Neuronal stem cell (in vitro differentiated cells): ENCODE measurements around the gene XPO5.

Experiments
- DNase-seq: peaks from one replicate; pipeline ENCODE4 v3.0.0-alpha.2; 2013; ENCODE audit warnings: low spot score
- H2AFZ ChIP-seq: one replicate; pipeline ENCODE4 v1.6.1; 2013; ENCODE audit warnings: mild to moderate bottlenecking, low read length, inconsistent platforms
- H2AK5ac ChIP-seq: 2 replicates; pipeline ENCODE4 v1.6.1; 2013; ENCODE audit warnings: low read depth, mild to moderate bottlenecking, inconsistent platforms, low read length, moderate library complexity, mixed read lengths
- H2BK120ac ChIP-seq: 2 replicates; pipeline ENCODE4 v1.6.1; 2013; ENCODE audit warnings: low read depth, mild to moderate bottlenecking, inconsistent platforms, low read length, moderate library complexity, mixed read lengths
- H2BK12ac ChIP-seq: one replicate; pipeline ENCODE4 v1.6.1; 2013; ENCODE audit warnings: low read length, inconsistent platforms
- H2BK15ac ChIP-seq: 2 replicates; pipeline ENCODE4 v1.6.1; 2013; ENCODE audit warnings: mild to moderate bottlenecking, low read length, inconsistent platforms, mixed read lengths
- H2BK5ac ChIP-seq: one replicate; pipeline ENCODE4 v1.6.1; 2013; ENCODE audit warnings: inconsistent platforms, mild to moderate bottlenecking, low read length, moderate library complexity
- H3K14ac ChIP-seq: one replicate; pipeline ENCODE4 v1.6.1; 2013; ENCODE audit warnings: low read length, inconsistent platforms
- H3K18ac ChIP-seq: 2 replicates; pipeline ENCODE4 v1.6.1; 2013; ENCODE audit warnings: low read length, inconsistent platforms
- H3K23ac ChIP-seq: 2 replicates; pipeline ENCODE4 v1.6.1; 2013; ENCODE audit warnings: low read depth, mild to moderate bottlenecking, mixed read lengths, low read length, inconsistent platforms; ENCODE audit not compliant: poor library complexity
- H3K27ac ChIP-seq: replicated peaks from 3 replicates; pipeline ENCODE4 v1.5.1; 2013; ENCODE audit warnings: low read length, inconsistent platforms
- H3K27me3 ChIP-seq, 3 experiments: 2 replicates each; pipeline ENCODE4 v1.6.1; 2013; ENCODE audit warnings: low read length in 3 of 3, mild to moderate bottlenecking in 2 of 3, inconsistent platforms in 1 of 3, low read depth in 1 of 3, mixed read lengths in 1 of 3, moderate library complexity in 1 of 3; ENCODE audit not compliant: control insufficient read depth in 3 of 3, insufficient read depth in 3 of 3
- H3K36me3 ChIP-seq, 2 donors: replicated peaks in 1 of 2; 2 replicates each; pipeline ENCODE4 v1.6.1; 2013; ENCODE audit warnings: low read length in 2 of 2; ENCODE audit not compliant: control insufficient read depth in 2 of 2, insufficient read depth in 2 of 2
- H3K4ac ChIP-seq: 2 replicates; pipeline ENCODE4 v1.6.1; 2013; ENCODE audit warnings: inconsistent platforms, mild to moderate bottlenecking, low read length, moderate library complexity
- H3K4me1 ChIP-seq, 2 donors: 1 replicate in 1 of 2; 2 replicates in 1 of 2; pipeline ENCODE4 v1.6.1; 2013; ENCODE audit warnings: low read length in 2 of 2, low read depth in 1 of 2; ENCODE audit not compliant: control insufficient read depth in 2 of 2, insufficient read depth in 1 of 2
- H3K4me2 ChIP-seq: one replicate; pipeline ENCODE4 v1.6.1; 2013; ENCODE audit warnings: mild to moderate bottlenecking, low read length, inconsistent platforms; ENCODE audit not compliant: insufficient read depth, poor library complexity, severe bottlenecking
- H3K4me3 ChIP-seq, 2 donors: 2 replicates each; pipeline ENCODE4 v1.5.1; 2013; ENCODE audit warnings: low read length in 2 of 2, mild to moderate bottlenecking in 2 of 2, inconsistent platforms in 1 of 2, moderate library complexity in 1 of 2
- H3K79me1 ChIP-seq: one replicate; pipeline ENCODE4 v1.6.1; 2013; ENCODE audit warnings: low read depth, mild to moderate bottlenecking, inconsistent platforms, low read length, moderate library complexity
- H3K9ac ChIP-seq: one replicate; pipeline ENCODE4 v1.6.1; 2013; ENCODE audit warnings: mild to moderate bottlenecking, low read depth, low read length, inconsistent platforms; ENCODE audit not compliant: poor library complexity
- H3K9me3 ChIP-seq, 2 donors: replicated peaks in 1 of 2; 2 replicates each; pipeline versions ENCODE3 to v1.6.1; 2013; ENCODE audit warnings: low read length in 2 of 2, mild to moderate bottlenecking in 2 of 2, inconsistent platforms in 1 of 2, low read depth in 1 of 2, mixed read lengths in 1 of 2, moderate library complexity in 1 of 2; ENCODE audit not compliant: control insufficient read depth in 2 of 2, insufficient read depth in 1 of 2
- H4K8ac ChIP-seq: one replicate; pipeline ENCODE4 v1.6.1; 2013; ENCODE audit warnings: low read depth, mild to moderate bottlenecking, inconsistent platforms, low read length, moderate library complexity
- H4K91ac ChIP-seq: one replicate; pipeline ENCODE4 v1.6.1; 2013; ENCODE audit warnings: low read length, low read depth, mild to moderate bottlenecking, inconsistent platforms; ENCODE audit not compliant: poor library complexity
- WGBS, 2 donors: extraction: QIAGEN DNeasy Blood & Tissue Kit; methylation state at CpG; one replicate each; pipeline ENCODE4 v1.1.7; 2013; ENCODE audit warnings: missing lambda C conversion rate in 2 of 2, mixed read lengths in 1 of 2; ENCODE audit not compliant: insufficient read length in 2 of 2, insufficient replicate concordance in 1 of 2; ENCODE audit errors: extremely low coverage in 2 of 2; 5-methylcytosine and 5-hydroxymethylcytosine counted together

XPO5 gene

GRCh38 chr6:43493230-43493629 lies 82.6 kb downstream of the XPO5 start:
- Histone ChIP-seq H2BK5ac (no peak overlapping the region), H3K9me3 (no peaks in the 10 kb centered on the region), H3K4me2 (no peak overlapping the region), H3K18ac (no peak overlapping the region), H2AK5ac (no peak overlapping the region), H3K4me3 (no peak overlapping the region), H3K4me1 (peaks cover 7 to 21% of the 10 kb centered on the region in 2 donors), H2BK120ac (no peak overlapping the region), H3K23ac (no peak overlapping the region), H2BK15ac (no peak overlapping the region), H3K27me3 (no peaks in the 10 kb centered on the region), H3K14ac (no peak overlapping the region), H3K9ac (no peak overlapping the region), H2BK12ac (no peak overlapping the region), H2AFZ (no peak overlapping the region), H3K36me3 (peaks cover 2 to 30% of the 10 kb centered on the region in 2 donors), H3K79me1 (peaks cover 10% of the 10 kb centered on the region), H3K4ac (no peak overlapping the region), H4K91ac (no peak overlapping the region), H4K8ac (no peak overlapping the region), H3K27ac (no peak overlapping the region)
- no CpG with 5 or more reads among the region's 2 CpGs for WGBS, 2 donors
- no peak for DNase-seq

DNA sequence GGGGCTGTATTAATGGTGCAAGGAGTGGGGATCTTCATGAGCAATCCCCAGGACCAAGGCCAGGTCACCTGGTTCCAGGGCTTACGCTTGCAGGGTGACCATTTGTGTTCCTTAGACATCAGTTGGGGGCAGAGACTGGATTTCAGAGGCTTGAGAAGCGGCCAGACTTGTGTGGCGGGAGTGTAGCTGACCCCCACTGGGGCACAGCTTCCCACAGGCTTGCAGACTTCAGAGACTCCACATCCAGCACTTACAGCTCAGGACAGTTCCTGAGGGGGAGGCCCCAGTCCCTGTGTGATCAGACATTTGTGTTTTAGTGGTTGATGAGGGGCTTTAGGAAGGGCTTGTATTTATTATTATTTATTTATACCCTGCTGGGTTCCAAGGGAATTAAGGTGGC lies 83.2 kb downstream of the XPO5 start:
- no peak for DNase-seq
- Histone ChIP-seq H3K27me3 (no peaks in the 10 kb centered on the region), H4K8ac (no peak overlapping the region), H2BK15ac (no peak overlapping the region), H3K79me1 (peaks cover 10% of the 10 kb centered on the region), H3K4me1 (peaks cover 7 to 21% of the 10 kb centered on the region in 2 donors), H2BK5ac (no peak overlapping the region), H3K27ac (no peak overlapping the region), H3K36me3 (peaks cover 2 to 25% of the 10 kb centered on the region in 2 donors), H3K4me3 (no peak overlapping the region), H4K91ac (no peak overlapping the region), H3K4me2 (no peak overlapping the region), H3K14ac (no peak overlapping the region), H2AFZ (no peak overlapping the region), H2BK12ac (no peak overlapping the region), H2AK5ac (no peak overlapping the region), H3K4ac (no peak overlapping the region), H3K23ac (peak overlapping the region; percentile 29), H2BK120ac (no peak overlapping the region), H3K9me3 (no peaks in the 10 kb centered on the region), H3K9ac (no peak overlapping the region), H3K18ac (no peak overlapping the region)
- no CpG with 5 or more reads among the region's 3 CpGs for WGBS, 2 donors

DNA sequence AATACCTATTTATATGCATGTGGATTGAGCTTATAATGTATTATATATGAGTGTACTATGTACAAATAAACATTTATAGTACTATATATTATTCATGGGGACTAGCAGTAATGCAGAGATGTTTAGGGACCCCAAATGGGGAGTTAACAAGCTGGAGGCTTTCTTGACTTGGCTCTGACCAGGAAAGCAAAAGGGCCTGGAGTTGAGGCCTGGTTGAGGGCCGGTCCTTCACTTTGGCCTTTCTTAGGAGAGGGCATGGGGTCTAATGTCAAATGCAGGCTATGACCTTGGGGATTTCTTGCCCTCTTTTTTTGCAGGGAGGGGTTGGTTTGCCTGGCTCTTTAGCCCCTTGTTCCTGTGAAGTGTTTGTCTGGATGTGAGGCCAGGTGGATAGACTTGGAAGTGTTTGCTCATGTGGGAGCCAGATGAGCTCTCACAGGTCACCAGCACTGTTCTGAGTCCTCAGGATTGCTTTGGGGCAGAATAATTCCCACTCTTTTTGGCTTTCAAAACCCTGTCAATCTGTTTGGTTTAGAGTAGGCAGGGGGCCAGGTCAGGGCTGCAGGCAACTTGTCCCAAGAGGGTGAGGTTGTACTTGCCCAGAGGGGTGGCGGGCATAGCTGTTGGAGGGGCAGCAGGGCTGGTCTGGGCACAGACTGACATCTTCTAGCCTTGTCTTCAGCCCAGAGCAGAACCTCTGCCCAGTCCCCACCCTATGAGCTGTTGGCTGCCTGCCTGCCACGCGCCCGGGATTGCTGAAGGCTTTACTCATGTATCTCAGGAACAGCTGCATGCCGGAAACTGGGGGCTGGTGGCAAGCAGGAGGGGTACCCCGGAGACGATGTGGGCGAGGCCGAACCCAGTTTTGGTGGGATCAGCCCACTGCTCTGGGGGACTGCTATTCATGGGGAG lies 83.8 kb downstream of the XPO5 start:
- no peaks in the 10 kb centered on the region for H3K9me3 ChIP-seq
- no peak overlapping the region for H2BK15ac ChIP-seq
- no peak overlapping the region for H2AFZ ChIP-seq
- no peaks in the 10 kb centered on the region for H3K27me3 ChIP-seq
- H2BK120ac ChIP-seq: no peak overlapping the region
- no peak overlapping the region for H3K9ac ChIP-seq
- H3K36me3 ChIP-seq: peaks cover 0 to 22% of the 10 kb centered on the region in 2 donors
- no peak overlapping the region for H3K14ac ChIP-seq
- DNase-seq: no peak
- no peak overlapping the region for H3K18ac ChIP-seq
- no peak overlapping the region for H4K91ac ChIP-seq
- no CpG with 5 or more reads among the region's 10 CpGs for WGBS, 2 donors
- H3K4me1 ChIP-seq: peaks cover 7 to 21% of the 10 kb centered on the region in 2 donors
- no peak overlapping the region for H3K4me3 ChIP-seq
- H3K4me2 ChIP-seq: no peak overlapping the region
- H3K4ac ChIP-seq: no peak overlapping the region
- peak overlapping the region; percentile 29 for H3K23ac ChIP-seq
- peak overlapping the region; percentile 36 for H2BK12ac ChIP-seq
- H2BK5ac ChIP-seq: no peak overlapping the region
- peaks cover 9% of the 10 kb centered on the region for H3K79me1 ChIP-seq
- no peak overlapping the region for H4K8ac ChIP-seq
- no peak overlapping the region for H3K27ac ChIP-seq
- H2AK5ac ChIP-seq: no peak overlapping the region

DNA sequence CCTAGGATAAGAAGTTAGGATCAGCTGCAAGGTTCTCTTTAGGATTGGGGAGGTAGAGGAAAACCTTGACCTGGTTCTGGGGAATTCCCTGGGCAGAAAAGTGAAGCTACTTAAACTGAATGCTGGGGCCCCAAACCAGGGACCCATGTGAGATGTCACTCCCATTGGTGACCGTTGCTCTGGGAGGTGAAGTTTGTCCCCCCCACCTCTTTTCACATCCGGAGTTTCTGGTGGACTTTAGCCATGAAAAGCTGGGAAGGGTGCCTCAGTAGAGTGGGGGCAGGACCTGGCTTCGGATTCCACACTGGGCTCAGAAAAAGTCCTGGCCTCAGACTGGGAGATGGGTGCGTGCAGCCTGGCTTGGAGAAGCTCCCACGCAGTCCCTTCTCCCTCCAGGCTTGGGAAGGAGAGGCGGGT lies 85.3 kb downstream of the XPO5 start:
- peaks cover 1 to 13% of the 10 kb centered on the region in 2 donors for H3K4me1 ChIP-seq
- no peak overlapping the region for H2BK120ac ChIP-seq
- H3K36me3 ChIP-seq: peaks cover 0 to 27% of the 10 kb centered on the region in 2 donors
- H3K9me3 ChIP-seq: no peaks in the 10 kb centered on the region
- no peak overlapping the region for H2AK5ac ChIP-seq
- no peaks in the 10 kb centered on the region for H3K27me3 ChIP-seq
- H3K18ac ChIP-seq: no peak overlapping the region
- WGBS, 2 donors: no CpG with 5 or more reads among the region's 6 CpGs
- H2BK5ac ChIP-seq: no peak overlapping the region
- H4K91ac ChIP-seq: no peak overlapping the region
- H3K23ac ChIP-seq: no peak overlapping the region
- H2AFZ ChIP-seq: no peak overlapping the region
- no peak overlapping the region for H2BK15ac ChIP-seq
- peaks cover 5% of the 10 kb centered on the region for H3K79me1 ChIP-seq
- no peak overlapping the region for H3K9ac ChIP-seq
- no peak overlapping the region for H3K27ac ChIP-seq
- no peak overlapping the region for H3K4me2 ChIP-seq
- H2BK12ac ChIP-seq: no peak overlapping the region
- H3K4me3 ChIP-seq: no peak overlapping the region
- no peak overlapping the region for H4K8ac ChIP-seq
- H3K4ac ChIP-seq: no peak overlapping the region
- DNase-seq: no peak
- H3K14ac ChIP-seq: no peak overlapping the region
